Smooth muscle cell (in vitro differentiated cells): ENCODE measurements around the gene LILRB4. TPM values are rescaled to one million over a fixed set of nuclear protein-coding genes. Genes with fewer than 3 reads are reported as not detected.
"Not testable (repeated sequence)": the region's sequence is repeated elsewhere in the genome, so short reads cannot be mapped to it uniquely, and the experiment has no call there.

ENCODE experiments used
- DNase-seq: peaks from one replicate; lab custom pipeline; 2025; ENCODE audit not compliant: unreplicated experiment; lab: John Stamatoyannopoulos, UW
- H2AFZ ChIP-seq: fragments of 200-600 bp; sonication (generic); 2 replicates; pipeline ENCODE4 v1.6.0; 2016; ENCODE audit warnings: antibody characterized with exemption, low read depth, mild to moderate bottlenecking
- H3F3A ChIP-seq: fragments of 200-600 bp; sonication (generic); 2 replicates; pipeline ENCODE4 v1.6.0; 2017; ENCODE audit warnings: antibody characterized with exemption, low read depth
- H3K27ac ChIP-seq: fragments of 200-600 bp; sonication (generic); 2 replicates; pipeline ENCODE4 v1.5.1; 2016; ENCODE audit warnings: low read depth, mild to moderate bottlenecking
- H3K27me3 ChIP-seq: fragments of 200-600 bp; sonication (generic); 2 replicates; pipeline ENCODE4 v1.6.1; 2016; ENCODE audit warnings: low read depth, mild to moderate bottlenecking
- H3K36me3 ChIP-seq: fragments of 200-600 bp; sonication (generic); 2 replicates; pipeline ENCODE4 v1.5.1; 2016; ENCODE audit warnings: low read depth
- H3K4me1 ChIP-seq: fragments of 200-600 bp; sonication (generic); 2 replicates; pipeline ENCODE4 v1.5.1; 2016; ENCODE audit warnings: low read depth
- H3K4me2 ChIP-seq: fragments of 200-600 bp; sonication (generic); 2 replicates; pipeline ENCODE4 v1.6.0; 2016; ENCODE audit warnings: mild to moderate bottlenecking
- H3K4me3 ChIP-seq: fragments of 200-600 bp; sonication (generic); 2 replicates; pipeline ENCODE4 v1.5.1; 2016; ENCODE audit warnings: mild to moderate bottlenecking
- H3K79me2 ChIP-seq: fragments of 200-600 bp; sonication (generic); 2 replicates; pipeline ENCODE4 v1.6.0; 2016; ENCODE audit warnings: low read depth, mild to moderate bottlenecking
- H3K9ac ChIP-seq: fragments of 200-600 bp; sonication (generic); 2 replicates; pipeline ENCODE4 v1.6.0; 2016; ENCODE audit warnings: low read depth
- H3K9me3 ChIP-seq: fragments of 200-600 bp; sonication (generic); replicated peaks from 2 replicates; pipeline ENCODE4 v1.5.1; 2016; ENCODE audit warnings: low read depth
- H4K20me1 ChIP-seq: fragments of 200-600 bp; sonication (generic); 2 replicates; pipeline ENCODE4 v1.6.0; 2016; ENCODE audit warnings: low read depth
- CTCF ChIP-seq: fragments of 200-600 bp; sonication (generic); IDR thresholded peaks from 2 replicates; pipeline ENCODE4 v1.5.1; 2017; ENCODE audit warnings: borderline replicate concordance, mild to moderate bottlenecking, antibody characterized with exemption; ENCODE audit not compliant: insufficient read depth, poor library complexity, severe bottlenecking
- WGBS: methylation state at CpG from one replicate; pipeline ENCODE4 v1.1.7; 2016; ENCODE audit warnings: low lambda C conversion rate; 5-methylcytosine and 5-hydroxymethylcytosine counted together
- polyA plus RNA-seq: library from polyadenylated mRNA; unstranded; fragments of >200 nt; fragmentation: Nextera tagmentation; extraction: Ambion mirVana; gene quantifications from 2 replicates; pipeline ENCODE4 v1.2.1, GENCODE V29; 2016
- total RNA-seq: library from RNA; depleted of rRNA; stranded (reverse); fragments of >200 nt; gene quantifications from 2 replicates; pipeline ENCODE4 v1.2.3, GENCODE V29; 2014

Gene LILRB4
- total and polyA plus RNA-seq, 2 experiments from 2014 or later, result not detected

GRCh38 chr19:54674021-54674617 lies 11.3 kb downstream of the LILRB4 start:
- Histone ChIP-seq H3K9ac (no peak overlapping the region), H4K20me1 (no peaks in the 10 kb centered on the region), H3K4me3 (no peak overlapping the region), H3K4me2 (no peak overlapping the region), H3K36me3 (no peaks in the 10 kb centered on the region), H3K27me3 (no peaks in the 10 kb centered on the region), H3K9me3 (no peaks in the 10 kb centered on the region), H3K79me2 (no peaks in the 10 kb centered on the region), H2AFZ (no peak overlapping the region), H3K27ac (no peak overlapping the region), H3F3A (no peaks in the 10 kb centered on the region), H3K4me1 (no peaks in the 10 kb centered on the region)
- peak; percentile 35 for TF ChIP-seq CTCF
- no peak for DNase-seq
- 47% methylated on average over 2 of the region's 2 CpGs for WGBS

- H3K4me3 ChIP-seq, H2AFZ ChIP-seq, H3K36me3 ChIP-seq, H3K4me2 ChIP-seq, H3K27me3 ChIP-seq, H3K9ac ChIP-seq, H3K27ac ChIP-seq, H3F3A ChIP-seq, H3K9me3 ChIP-seq, H3K79me2 ChIP-seq, H4K20me1 ChIP-seq, H3K4me1 ChIP-seq, DNase-seq: not testable (repeated sequence)
- TF ChIP-seq CTCF, result peak; percentile 50
- WGBS, result 26% methylated on average over 10 of the region's 10 CpGs
Observed at GRCh38 chr19:54676210-54676834, 13.5 kb downstream of the LILRB4 start.

GRCh38 chr19:54677217-54677616 lies 14.4 kb downstream of the LILRB4 start:
- Histone ChIP-seq H3K9me3 (no peaks in the 10 kb centered on the region), H3K9ac (no peak overlapping the region), H3F3A (no peaks in the 10 kb centered on the region), H3K27ac (no peak overlapping the region), H3K4me2 (no peak overlapping the region), H3K79me2 (no peaks in the 10 kb centered on the region), H3K36me3 (no peaks in the 10 kb centered on the region), H4K20me1 (no peaks in the 10 kb centered on the region), H3K4me1 (no peaks in the 10 kb centered on the region), H2AFZ (no peak overlapping the region), H3K27me3 (no peaks in the 10 kb centered on the region), H3K4me3 (no peak overlapping the region)
- TF ChIP-seq CTCF, result no peak
- WGBS, result 83% methylated on average over 4 of the region's 4 CpGs
- no peak for DNase-seq

- H3K9me3 ChIP-seq, H3K36me3 ChIP-seq, H3F3A ChIP-seq, H3K27me3 ChIP-seq, H3K79me2 ChIP-seq, H3K4me3 ChIP-seq, H3K9ac ChIP-seq, H3K4me1 ChIP-seq, H3K4me2 ChIP-seq, H4K20me1 ChIP-seq, DNase-seq, H2AFZ ChIP-seq, H3K27ac ChIP-seq: not testable (repeated sequence)
- 82% methylated on average over 12 of the region's 12 CpGs for WGBS
Observed at GRCh38 chr19:54681596-54681995, 18.8 kb downstream of the LILRB4 start.
